Neural progenitor cell (in vitro differentiated cells): ENCODE results near the gene GABBR2.

ENCODE experiments used
- CTCF ChIP-seq: fragments of 200-600 bp; sonication (generic); IDR thresholded peaks from 2 replicates; pipeline ENCODE4 v1.5.1; 2017; ENCODE audit warnings: antibody characterized with exemption, mild to moderate bottlenecking
- EZH2 ChIP-seq: fragments of 200-600 bp; sonication (generic); IDR thresholded peaks from 2 replicates; pipeline ENCODE4 v1.6.1; 2017; ENCODE audit warnings: antibody characterized with exemption, mild to moderate bottlenecking, moderate library complexity

- no peak for TF ChIP-seq CTCF
- no peak for TF ChIP-seq EZH2
These were observed 217.5 kb downstream of the GABBR2 start for GRCh38 chr9:98491231-98491651.
